ENCODE results near the gene KRTAP25-1. TPM values are rescaled to one million over a fixed set of nuclear protein-coding genes. Genes with fewer than 3 reads are reported as not detected.

Gene KRTAP25-1
- total and polyA plus RNA-seq, 10 of the 15 experiments (the other 5 are each of a cell fraction or from before 2014, with no cell fraction given), result not detected

- H3K9me3 ChIP-seq (replicated peaks; ENCODE audit: control insufficient read depth, insufficient read depth, low read length), result no peaks in the 10 kb centered on the region
- no peaks in the 10 kb centered on the region for H4K20me1 ChIP-seq (ENCODE audit: control insufficient read depth, insufficient read depth)
- H3K9ac ChIP-seq (ENCODE audit: control insufficient read depth, insufficient read depth, low read length), result no peak overlapping the region
- POLR2A ChIA-PET, result no interaction called here
- H3K79me2 ChIP-seq (ENCODE audit: control insufficient read depth, insufficient read depth, low read length), result no peaks in the 10 kb centered on the region
- DNase-seq (ENCODE audit: low read depth, low spot score) (no peak), FAIRE-seq (no peak), ATAC-seq (no peak)
- CTCF ChIA-PET, result no interaction called here
- 5% methylated on average over 2 of the region's 2 CpGs for WGBS (ENCODE audit: insufficient coverage, insufficient replicate concordance, low lambda C conversion rate, missing lambda C conversion rate)
- no peak for TF ChIP-seq SIN3A (IDR thresholded peaks at IDR 0.05; ENCODE audit: low read depth, low read length)
- H3K36me3 ChIP-seq (ENCODE audit: control insufficient read depth in 2 of 2, insufficient read depth in 2 of 2, low read length in 1 of 2), result no peaks in the 10 kb centered on the region
- H3K4me3 ChIP-seq, result no peak overlapping the region
- H3K4me1 ChIP-seq (ENCODE audit: control insufficient read depth, insufficient read depth, low read length), result no peaks in the 10 kb centered on the region
- SMC1A ChIA-PET (ENCODE audit: uncharacterized antibody, unreplicated experiment), result interaction anchor here (0.6 kb wide), 1 partner anchor 292 kb away, joined by 3 read pairs; no protein-coding TSS in a partner anchor
- in situ Hi-C loops (cut with MboI) (loop anchor here (5.0 kb wide), 1 partner anchor 746 kb away; no protein-coding TSS in a partner anchor), intact Hi-C loops (cut with micrococcal nuclease; ENCODE audit: unreplicated experiment) (no loop called here)
- no peak overlapping the region for H3K4me2 ChIP-seq (ENCODE audit: control insufficient read depth, insufficient read depth)
- no TSS peak for BruUV-seq (replicated peaks)
- H2AFZ ChIP-seq (ENCODE audit: control insufficient read depth, low read depth, low read length), result no peak overlapping the region
- H3K27me3 ChIP-seq (replicated peaks in 1 of 2; ENCODE audit: control insufficient read depth in 2 of 2, insufficient read depth in 2 of 2, low read length in 1 of 2), result no peaks in the 10 kb centered on the region
- RAD21 ChIA-PET (ENCODE audit: unreplicated experiment), result no interaction called here
- H3K27ac ChIP-seq (ENCODE audit: control insufficient read depth, insufficient read depth), result no peak overlapping the region
Measured at GRCh38 chr21:30336596-30336995, 47.3 kb upstream of the KRTAP25-1 start.

GRCh38 chr21:30333736-30334135 lies 44.4 kb upstream of the KRTAP25-1 start:
- ChIA-PET CTCF (interaction anchor here (0.7 kb wide), 1 partner anchor 128 kb away, joined by 3 read pairs; no protein-coding TSS in a partner anchor), RAD21 (ENCODE audit: unreplicated experiment) (no interaction called here), SMC1A (ENCODE audit: uncharacterized antibody, unreplicated experiment) (no interaction called here), POLR2A (no interaction called here)
- intact Hi-C loops (cut with micrococcal nuclease; ENCODE audit: unreplicated experiment) (no loop called here), in situ Hi-C loops (cut with MboI) (no loop called here)
- Histone ChIP-seq H3K4me1 (ENCODE audit: control insufficient read depth, insufficient read depth, low read length) (no peaks in the 10 kb centered on the region), H3K27me3 (replicated peaks in 1 of 2; ENCODE audit: control insufficient read depth in 2 of 2, insufficient read depth in 2 of 2, low read length in 1 of 2) (no peaks in the 10 kb centered on the region), H3K9ac (ENCODE audit: control insufficient read depth, insufficient read depth, low read length) (no peak overlapping the region), H2AFZ (ENCODE audit: control insufficient read depth, low read depth, low read length) (no peak overlapping the region), H3K36me3 (ENCODE audit: control insufficient read depth in 2 of 2, insufficient read depth in 2 of 2, low read length in 1 of 2) (no peaks in the 10 kb centered on the region), H3K4me2 (ENCODE audit: control insufficient read depth, insufficient read depth) (no peak overlapping the region), H4K20me1 (ENCODE audit: control insufficient read depth, insufficient read depth) (no peaks in the 10 kb centered on the region), H3K4me3 (no peak overlapping the region), H3K79me2 (ENCODE audit: control insufficient read depth, insufficient read depth, low read length) (no peaks in the 10 kb centered on the region), H3K27ac (ENCODE audit: control insufficient read depth, insufficient read depth) (no peak overlapping the region), H3K9me3 (replicated peaks; ENCODE audit: control insufficient read depth, insufficient read depth, low read length) (no peaks in the 10 kb centered on the region)
- ATAC-seq (no peak), DNase-seq (ENCODE audit: low read depth, low spot score) (no peak), FAIRE-seq (no peak)
- BruUV-seq (replicated peaks), result no TSS peak
- no peak for TF ChIP-seq NR2C1 (IDR thresholded peaks at IDR 0.05)
- TF ChIP-seq ZBED1 (IDR thresholded peaks at IDR 0.05; ENCODE audit: borderline replicate concordance), result no peak
- no peak for TF ChIP-seq ZNF384 (IDR thresholded peaks at IDR 0.05; ENCODE audit: borderline replicate concordance, low read depth, low read length)
- TF ChIP-seq MTA3 (IDR thresholded peaks at IDR 0.05; ENCODE audit: borderline replicate concordance, low read length), result no peak
- TF ChIP-seq ZBTB4 (CRISPR knock-in tag; IDR thresholded peaks at IDR 0.05), result no peak
- TF ChIP-seq NR2F1 (conservative IDR thresholded peaks at IDR 0.05), result no peak
- TF ChIP-seq CBFB (IDR thresholded peaks at IDR 0.05; ENCODE audit: low read depth), result no peak
- TF ChIP-seq TARDBP (IDR thresholded peaks at IDR 0.05; ENCODE audit: borderline replicate concordance), result no peak
- WGBS (ENCODE audit: insufficient coverage, insufficient replicate concordance, low lambda C conversion rate, missing lambda C conversion rate), result 11% methylated on average over 3 of the region's 3 CpGs
